NCI-H446 treated with DMSO at 0.1 percent for 48 hours (cell line): ENCODE data around the gene IRAK3.
"Not testable (repeated sequence)": the region's sequence is repeated elsewhere in the genome, so short reads cannot be mapped to it uniquely, and the experiment has no call there.

Experiments
- DNase-seq: peaks from one replicate; lab custom pipeline; 2025; lab: John Stamatoyannopoulos, UW

Gene IRAK3

DNA sequence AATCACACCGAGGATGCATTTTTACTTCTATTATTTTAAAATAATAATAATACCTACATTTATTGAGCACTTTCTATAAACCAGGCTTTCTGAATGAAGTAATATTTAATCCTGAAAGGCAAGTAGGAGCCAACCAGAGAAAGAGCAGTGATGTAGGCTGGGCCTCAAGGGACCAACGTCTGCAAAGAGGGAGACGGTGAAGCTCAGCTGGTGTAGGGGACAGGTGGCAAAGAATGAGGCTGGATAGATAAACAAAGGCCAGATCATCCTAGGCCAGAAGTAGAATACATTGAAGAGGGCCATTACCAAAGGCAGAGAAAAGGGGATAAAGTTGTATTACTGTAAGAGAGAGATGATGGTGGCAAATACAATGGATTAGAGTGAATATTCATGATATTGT, 18.4 kb upstream of the IRAK3 start:
- DNase-seq = no peak

DNA sequence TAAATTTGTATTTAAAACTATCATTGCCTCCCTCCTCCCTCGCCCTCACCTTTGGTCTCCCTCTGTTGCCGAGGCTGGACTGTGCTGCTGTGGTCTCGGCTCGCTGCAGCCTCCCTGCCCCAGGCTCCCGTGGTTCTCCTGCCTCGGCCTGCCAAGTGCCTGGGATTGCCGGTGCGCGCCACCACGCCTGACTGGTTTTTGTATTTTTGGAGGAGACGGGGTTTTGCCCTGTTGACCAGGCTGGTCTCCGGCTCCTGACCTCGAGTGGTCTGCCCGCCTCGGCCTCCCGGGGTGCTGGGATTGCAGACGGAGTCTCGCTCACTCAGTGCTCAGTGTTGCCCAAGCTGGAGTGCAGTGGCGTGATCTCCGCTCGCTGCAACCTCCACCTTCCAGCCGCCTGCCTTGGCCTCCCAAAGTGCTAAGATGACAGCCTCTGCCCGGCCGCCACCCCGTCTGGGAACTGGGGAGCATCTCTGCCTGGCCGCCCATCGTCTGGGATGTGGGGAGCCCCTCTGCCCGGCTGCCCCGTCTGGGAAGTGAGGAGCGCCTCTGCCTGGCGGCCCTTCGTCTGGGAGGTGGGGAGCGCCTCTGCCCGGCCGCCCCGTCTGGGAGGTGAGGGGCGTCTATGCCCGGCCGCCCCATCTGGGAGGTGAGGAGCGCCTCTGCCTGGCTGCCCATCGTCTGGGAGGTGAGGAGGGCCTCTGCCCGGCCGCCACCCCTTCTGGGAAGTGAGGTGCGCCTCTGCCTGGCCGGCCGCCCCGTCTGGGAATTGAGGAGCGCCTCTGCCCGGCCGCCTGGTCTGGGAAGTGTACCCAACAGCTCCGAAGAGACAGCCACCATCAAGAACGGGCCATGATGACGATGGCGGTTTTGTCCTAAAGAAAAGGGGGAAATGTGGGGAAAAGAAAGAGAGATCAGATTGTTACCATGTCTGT, 14.4 kb upstream of the IRAK3 start:
- not testable (repeated sequence) for DNase-seq

DNA sequence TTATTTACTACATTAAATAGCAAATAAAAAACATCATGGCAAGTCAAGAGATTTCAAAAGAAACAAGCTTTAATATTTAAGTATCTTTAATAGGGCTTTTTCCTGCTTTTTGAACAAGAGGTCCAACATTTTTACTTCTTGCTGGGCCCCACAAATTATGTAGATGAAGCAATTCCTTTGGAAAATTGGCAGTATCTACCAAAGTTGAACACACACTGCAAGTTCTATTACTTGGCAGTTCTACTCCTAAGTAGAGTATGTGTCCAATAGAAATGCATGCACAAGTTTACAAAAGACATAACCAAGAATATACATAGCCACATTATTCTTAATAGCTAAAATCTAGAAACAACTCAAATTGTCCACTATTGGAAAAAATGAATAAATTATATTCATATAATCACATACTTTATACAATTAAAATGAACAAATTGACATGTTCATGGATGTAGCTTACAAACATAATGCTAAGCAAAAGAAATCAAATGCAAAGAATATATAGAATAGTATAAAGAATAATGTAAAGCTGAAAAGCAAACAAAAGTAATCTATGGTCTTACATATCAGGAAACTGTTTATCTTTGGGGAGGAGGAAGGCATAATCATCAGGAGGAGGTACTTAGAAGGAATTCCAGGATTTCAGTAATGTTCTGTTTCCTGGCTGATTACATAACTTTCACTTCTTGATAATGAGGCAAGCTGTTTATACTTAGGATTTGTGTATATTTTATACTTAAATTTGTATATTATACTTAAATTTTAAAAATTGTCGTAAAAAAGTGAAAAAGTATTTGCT, 12.7 kb upstream of the IRAK3 start:
- no peak for DNase-seq

DNA sequence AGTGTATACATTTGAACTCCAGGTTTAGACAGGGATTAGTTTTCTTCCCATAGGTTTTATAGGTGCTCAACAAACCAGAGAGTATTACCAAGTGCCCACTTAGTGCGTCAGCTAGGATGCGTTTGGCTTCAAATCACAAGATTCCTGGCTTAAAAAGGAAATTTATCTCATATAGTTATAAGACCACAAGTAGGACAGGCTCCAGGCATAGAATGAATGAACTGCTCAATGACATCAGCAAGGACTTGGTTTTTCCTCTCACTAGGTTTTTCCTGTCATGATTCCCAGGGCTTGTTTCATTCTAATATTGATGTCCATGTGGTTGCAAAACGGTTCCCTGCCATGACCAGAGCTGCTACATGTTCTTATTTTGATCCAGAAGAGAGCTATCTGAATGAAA, 6.1 kb upstream of the IRAK3 start:
- DNase-seq = no peak

DNA sequence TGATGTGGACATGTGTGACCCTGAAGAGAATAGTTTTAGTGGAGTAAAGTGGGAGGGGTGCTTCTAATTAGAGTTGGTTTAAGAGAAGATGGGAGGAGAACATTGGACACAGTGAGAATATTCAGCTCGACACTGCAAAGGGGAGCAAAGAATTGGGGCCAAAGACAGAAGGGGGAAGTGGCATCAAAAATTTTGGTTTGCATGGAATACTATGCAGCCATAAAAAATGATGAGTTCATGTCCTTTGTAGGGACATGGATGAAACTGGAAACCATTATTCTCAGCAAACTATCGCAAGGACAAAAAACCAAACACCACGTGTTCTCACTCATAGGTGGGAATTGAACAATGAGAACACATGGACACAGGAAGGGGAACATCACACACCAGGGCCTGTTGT, 4.2 kb upstream of the IRAK3 start:
- not testable (repeated sequence) for DNase-seq

DNA sequence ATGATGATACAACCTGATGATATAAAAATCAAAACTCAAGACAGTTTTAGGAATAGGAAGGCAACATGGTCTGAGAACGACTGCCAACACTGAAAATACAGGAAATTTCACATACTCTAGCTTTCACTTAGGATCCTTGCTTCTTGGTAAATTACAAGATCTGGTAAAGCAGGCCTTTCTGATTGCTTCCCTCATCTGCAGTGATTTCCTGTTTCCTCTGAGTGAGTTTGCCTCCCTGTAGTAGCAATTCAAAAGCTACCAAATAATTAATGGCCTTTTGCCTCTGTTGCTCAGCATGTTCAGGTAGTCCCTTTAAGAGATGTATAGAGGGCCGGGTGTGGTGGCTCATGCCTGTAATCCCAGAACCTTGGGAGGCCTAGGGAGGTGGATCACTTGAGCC, 2.0 kb upstream of the IRAK3 start:
- no peak for DNase-seq

DNA sequence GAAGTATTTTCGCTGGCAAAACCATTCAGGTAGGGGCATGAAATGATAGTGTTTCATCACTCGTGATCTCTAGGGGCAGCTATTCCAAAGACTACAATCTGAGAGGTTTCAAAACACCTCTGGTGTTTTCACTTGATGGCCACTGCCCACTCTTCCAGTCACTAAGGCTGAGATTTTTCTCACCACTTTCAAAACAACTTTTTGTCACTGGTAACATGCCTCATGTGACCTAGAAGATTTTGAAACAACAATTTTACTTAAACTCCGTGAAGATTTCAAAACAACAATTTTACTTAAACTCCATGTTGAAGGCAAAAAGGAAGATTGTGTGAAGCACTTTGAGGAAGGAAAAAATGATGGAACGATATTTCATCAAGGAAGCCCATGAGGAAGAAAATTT, 1.2 kb upstream of the IRAK3 start:
- no peak for DNase-seq

DNA sequence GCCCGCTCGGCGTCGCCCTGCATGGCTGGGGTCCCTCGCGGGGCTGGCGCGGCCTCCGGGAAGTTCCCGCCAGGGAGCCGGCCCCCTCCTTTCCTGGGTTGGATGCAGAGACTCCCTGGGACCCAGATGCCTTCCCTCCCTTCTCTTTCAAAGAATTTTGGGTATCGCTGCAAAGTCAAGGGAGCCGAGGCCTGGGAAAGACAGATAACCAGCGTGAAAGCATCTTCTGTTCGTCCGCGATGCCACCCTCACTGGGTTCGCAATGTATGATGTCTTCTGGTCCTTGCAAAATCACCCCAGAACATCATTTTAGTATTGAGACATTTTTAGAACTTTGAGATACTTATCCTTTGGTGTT, 451 bp downstream of the IRAK3 start:
- DNase-seq = no peak

DNA sequence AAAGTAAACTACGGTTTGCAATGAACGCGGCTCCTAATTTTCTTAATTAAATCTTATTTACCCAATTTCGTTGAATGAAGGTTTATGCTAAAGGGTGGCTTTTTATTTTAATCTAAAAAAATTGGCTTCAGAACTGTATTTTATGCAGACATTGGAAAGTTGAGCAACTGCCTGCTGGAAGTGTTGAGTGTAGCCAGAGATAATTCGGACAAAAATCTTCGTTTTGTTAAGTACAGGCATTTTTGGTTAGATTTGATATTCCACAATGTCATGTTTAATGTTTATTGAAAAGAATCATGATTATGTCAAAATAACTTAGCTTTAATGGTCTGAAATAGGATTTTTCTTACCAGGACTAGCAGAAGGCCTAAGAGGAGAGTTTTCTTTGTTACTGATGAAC, 875 bp downstream of the IRAK3 start:
- DNase-seq = no peak

DNA sequence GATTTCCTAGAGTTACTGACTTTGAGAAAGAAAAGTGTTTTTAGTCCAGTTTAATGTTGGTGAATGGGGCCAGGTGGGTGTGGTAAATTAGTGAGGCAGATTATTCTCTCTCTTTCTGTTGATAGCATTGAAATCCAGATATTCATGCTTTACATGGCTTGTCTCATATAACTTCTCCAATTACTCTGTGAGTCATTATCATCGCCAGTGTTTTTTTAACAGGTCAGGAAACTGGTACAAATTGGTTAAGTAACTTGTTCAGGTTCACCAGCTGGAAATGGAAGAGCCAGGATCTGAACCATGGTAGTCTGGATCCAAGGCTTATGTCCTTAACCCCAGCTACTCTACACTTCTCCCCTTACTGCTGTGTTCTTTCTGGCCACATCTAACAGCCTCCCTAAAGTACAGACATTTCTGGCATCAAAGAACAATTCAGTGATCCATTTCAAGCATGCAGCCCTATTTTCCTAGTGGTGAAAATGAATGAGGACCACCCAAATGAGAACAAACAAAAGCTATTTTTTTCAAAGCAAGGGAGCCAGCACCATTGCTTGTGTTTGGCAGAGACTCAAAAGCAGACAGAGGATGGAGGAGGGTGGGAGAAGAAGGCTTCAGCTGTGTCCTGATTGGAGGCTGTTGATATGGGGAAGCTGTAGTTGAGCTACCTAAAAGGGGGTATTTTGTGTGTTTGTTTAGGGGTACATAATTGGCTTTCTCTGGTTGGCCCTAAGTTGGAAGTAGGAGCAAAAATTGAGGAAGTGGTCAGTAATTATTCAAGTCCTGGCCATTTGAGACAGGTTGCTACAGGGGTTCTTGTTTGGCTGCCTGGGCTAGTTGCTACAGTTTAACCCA, 1.7 kb downstream of the IRAK3 start:
- no peak for DNase-seq

DNA sequence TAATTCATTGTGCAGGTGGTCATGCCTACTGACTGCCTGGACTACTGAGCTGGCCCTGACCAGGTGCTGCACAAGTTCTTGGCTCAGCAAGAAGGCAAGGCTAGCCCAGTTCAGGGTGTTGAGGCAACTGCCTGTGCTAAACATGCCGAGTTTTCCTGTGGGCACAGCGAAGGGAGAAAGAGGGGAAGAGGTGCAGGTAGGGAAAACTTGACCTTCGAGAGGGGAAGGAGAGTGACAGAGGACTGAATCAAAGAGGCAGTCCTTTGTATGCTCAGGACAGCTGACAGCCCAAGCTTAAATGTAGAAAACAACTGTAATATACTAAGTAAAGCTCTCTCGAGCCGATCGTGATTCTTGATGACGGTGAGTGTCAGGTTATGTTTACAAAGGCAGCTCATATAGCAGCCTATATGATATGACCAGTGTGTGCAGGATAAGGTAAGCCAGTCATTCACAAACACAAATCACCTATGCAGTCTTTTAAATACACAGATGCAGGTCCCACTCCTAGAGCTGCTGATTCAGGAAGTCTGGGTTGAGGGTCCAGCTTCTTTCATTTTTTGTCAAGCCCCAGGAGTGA, 2.6 kb downstream of the IRAK3 start:
- no peak for DNase-seq

DNA sequence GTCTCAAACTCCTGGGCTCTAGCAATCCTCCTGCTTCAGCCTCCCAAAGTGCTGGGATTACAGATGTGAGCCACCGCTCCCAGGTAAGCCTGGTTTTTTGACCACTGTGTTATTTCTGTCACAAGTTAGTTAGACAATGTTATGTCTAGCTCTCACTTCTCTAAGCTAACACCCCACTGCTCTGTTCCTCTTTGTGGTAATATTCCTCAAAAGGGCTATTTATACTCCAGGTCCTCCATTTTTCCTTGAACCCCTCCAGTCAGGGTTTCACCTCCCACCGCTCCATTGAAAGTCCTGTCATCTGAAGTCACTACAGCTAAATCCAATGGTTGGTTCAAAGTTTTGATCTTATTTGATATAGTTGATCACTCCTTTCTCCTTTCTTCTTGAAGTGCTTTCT, 5.1 kb downstream of the IRAK3 start:
- no peak for DNase-seq

DNA sequence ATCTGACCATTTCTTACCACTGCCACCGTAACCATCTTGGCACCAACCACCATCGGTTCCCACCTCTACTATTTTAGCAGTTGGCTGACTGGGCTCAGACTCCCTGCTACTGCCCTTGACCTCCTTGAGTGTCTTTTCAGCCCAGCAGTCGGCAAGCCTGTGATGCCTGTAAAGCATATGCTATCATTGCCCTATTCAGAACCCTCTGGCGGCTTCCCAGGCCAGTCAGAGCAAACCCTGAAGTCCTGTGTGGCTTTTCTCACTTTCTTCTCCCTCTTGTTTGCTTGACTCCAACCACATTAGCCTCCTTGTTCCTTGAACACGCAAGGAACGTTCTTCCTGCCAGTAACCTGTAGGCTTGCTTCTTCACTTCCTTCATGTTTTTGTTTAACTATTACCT, 6.2 kb downstream of the IRAK3 start:
- no peak for DNase-seq

DNA sequence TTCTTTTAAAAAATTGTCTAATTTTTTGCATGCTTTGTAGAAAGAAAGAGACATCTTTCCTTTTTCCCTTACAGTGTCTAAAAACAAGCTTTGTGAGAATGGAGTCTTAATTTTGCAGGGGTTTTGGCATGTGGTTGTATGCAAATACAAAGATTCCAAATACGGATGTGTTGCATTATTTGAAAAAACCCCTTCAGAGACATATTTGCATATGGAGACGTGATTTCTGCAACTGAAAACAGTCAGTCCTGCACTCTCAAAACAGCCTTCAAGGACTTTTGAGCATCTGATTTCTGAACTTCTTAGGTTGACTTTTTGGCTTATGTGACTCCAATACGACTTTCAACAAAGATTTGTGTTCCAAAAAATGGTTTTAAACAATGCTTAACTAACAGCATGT, 7.8 kb downstream of the IRAK3 start:
- DNase-seq = no peak

DNA sequence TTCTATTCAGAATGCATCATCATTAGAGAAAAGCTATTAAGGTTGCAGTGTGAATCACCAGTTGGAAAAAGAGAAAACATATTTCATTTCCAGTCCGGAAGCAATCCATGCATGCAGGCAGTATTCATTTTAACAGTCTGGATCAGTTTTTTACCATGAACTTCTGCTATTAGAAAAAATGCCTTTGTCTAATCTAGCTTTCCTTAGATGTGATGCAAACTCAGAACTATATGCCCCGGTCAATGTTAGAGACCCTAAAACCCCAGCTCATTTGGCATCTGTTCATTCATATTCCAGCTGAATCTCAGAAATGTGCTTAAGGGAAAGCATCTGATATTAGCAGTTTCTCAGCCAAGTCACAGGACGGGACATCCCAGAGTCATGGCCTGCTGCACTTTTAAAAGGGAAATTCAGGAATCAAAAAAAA, 8.5 kb downstream of the IRAK3 start:
- DNase-seq = no peak

DNA sequence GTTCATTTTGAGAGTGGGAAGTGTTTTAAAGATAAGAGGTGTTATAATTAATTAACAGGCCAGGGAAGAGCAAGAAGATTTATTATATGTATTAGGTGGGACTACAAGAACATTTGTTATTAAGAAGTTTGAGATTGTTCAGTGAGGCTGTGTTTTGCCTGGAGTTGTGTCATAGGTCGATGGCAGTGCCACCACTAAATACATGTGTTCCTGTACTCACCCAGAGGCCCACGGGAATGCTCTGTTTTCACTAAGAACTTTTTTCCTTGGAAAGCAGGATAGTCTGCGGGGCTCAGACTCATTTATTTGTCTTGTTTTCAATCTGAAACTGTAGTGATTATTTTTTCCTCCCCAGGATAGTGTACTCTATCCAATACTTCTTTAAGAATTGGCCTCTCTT, 10.1 kb downstream of the IRAK3 start:
- DNase-seq = no peak

DNA sequence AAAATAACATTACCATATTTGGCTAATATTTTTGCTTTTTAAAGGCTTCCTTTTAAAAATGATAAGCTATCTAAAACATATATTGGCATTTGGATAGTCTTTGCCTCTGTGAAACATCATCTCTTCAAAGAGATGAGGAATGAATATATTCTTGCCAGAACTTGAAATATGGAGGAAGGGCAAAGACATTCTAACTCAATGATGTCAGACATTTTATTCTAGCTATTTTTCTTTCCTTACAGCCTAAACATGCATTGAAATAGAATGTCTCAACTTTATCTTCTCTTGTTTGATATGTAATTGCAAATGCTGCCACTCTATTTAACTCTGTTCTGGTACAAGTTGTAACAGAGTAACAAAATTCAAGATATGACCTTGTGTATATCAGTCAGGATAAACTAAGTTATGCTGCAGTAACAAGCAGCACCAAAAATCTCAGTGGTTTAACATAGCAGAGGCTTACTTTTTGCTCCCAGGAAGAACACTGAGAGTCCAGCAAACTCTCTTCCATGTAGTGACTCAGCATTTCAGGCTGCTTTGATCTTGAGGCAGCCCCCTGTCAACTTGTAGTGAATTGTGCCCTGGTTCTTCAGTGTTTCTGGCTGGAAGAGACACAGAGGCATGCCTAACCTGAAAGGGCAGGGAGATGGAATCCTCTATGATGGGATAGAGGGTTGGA, 11.0 kb downstream of the IRAK3 start:
- no peak for DNase-seq

DNA sequence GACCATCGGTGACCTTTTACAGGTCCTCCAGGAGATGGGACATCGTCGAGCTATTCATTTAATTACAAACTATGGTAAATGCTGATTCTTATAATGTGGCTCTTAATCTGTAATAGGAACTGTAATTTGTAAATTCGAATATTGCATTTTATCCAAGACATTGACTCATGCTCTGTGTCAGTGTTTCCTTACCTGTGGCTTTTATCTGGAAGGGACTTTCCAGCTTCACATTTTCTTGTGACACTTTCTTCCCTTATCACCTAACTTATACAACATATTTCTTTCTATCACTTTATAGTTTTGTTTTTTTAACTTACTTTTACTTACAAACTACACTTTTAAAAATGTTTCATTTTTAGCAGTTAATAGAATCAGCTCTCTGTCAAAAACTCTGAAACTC, 14.8 kb downstream of the IRAK3 start:
- DNase-seq = no peak

DNA sequence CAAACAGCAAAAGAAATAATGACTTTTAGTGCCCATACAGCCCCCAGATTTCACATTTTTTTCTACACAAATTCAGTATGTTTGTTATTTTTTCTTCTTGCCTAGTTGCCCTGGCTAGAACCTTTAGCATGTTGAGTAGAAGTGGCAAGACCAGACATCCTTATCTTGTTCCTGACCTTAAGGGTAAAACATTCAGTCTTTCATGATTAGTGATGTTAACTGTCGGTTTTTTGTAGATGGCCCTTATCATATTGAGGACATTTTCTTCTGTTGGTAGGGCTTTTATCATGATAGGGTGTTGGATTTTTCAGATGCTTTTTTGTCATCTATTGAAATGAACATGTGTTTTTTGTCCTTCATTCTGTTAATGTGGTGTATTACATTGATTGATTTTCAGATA, 17.1 kb downstream of the IRAK3 start:
- no peak for DNase-seq

DNA sequence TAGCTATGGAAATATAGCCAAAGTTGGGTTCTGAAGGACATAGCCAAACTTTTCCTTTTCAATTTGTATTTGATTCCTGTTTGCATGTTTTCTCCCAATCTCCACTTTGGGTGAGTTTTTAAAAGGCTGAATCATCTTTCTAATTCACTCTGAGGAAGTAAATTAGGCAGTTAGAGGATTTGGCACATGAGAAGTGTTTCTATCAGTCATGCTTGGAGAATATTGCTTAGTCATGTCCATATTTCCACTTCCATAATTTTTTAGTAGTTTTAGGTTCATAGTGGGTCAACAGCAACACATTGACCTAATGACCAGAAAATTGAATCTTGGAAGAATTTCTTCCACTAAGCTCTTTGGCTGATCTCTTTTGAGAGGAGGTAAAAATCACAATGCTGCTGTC, 21.8 kb downstream of the IRAK3 start:
- no peak for DNase-seq

DNA sequence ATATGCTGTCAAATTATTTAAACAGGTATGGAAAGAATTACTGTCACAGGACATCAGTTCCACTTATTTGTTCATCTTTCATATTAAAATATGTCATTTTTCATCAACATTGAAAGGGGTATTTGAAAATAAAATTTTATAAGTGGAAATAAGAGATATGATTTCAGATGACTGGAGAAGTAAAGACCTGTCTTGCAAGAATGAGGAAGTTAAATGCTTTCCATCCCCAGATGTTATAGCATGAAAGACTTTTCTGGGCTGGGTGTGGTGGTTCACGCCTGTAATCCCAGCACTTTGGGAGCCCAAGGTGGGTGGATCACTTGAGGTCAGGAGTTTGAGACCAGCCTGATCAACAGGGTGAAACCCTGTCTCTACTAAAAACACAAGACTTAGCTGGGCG, 22.6 kb downstream of the IRAK3 start:
- DNase-seq = not testable (repeated sequence)
